Stimulated activated CD4-positive, alpha-beta T cell treated with anti-CD3 and anti-CD28 coated beads, Interleukin-1b, Interleukin-23, amount 100 ng/mL, for 1 hour (primary cell): ENCODE data around the gene ZNHIT1.
"Not testable (repeated sequence)": the region's sequence is repeated elsewhere in the genome, so short reads cannot be mapped to it uniquely, and the experiment has no call there.

Experiments used
- DNase-seq, 2 donors: peaks; one replicate each; pipeline ENCODE4 v3.0.0-alpha.2; 2020; ENCODE audit warnings: low read depth in 2 of 2

The ZNHIT1 gene

DNA sequence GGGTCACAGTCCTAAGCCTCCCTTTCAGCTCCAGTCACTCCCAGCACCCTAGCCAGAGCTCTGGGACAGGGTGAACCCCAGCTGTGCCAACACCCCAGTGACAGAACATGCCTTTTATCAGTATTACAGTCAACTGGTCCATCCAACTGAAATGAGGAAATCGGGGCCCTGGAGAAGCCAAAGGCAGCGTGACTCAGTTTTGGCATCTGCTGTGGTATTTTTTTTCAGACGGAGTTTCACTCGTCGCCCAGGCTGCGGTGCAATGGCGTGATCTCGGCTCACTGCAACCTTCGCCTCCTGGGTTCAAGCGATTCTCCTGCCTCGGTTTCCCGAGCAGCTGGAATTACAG is 23.0 kb downstream of the ZNHIT1 start:
- no peak for DNase-seq

DNA sequence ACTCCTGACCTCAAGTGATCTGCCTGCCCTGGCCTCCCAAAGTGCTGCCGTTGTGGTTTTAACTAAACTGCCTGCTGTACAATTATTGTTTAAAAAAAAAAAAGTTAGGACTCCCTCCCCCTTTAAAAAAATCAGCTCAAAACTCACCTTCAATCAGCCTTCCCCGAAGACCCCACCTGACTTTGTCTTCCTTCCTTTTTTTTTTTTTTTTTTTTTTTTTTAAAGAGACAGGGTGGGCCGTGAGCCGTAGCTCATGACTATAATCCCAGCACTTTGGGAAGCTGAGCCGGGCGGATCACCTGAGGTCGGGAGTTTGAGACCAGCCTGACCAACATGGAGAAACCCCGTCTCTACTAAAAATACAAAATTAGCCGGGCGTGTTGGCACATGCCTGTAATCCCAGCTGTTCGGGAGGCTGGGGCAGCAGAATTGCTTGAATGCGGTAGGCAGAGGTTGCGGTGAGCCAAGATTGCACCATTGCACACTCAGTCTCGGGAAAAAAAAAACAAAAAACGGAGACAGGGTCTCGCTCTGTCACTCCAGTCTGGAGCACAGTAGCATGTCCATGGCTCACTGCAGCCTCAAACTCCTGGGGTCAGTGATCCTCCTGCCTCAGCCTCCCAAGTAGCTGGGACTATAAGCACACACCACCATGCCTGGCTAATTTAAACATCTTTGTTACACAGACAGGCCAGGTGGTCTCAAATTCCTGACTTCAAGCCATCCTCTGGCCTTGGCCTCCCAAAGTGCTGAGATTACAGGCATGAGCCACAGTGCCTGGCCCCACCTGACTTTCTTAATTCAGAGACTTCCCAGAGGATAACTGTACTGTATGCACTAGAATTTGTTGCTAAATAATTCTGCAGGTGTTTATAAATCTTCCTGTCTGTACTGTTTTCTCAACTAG is 23.7 kb downstream of the ZNHIT1 start:
- no peak for DNase-seq

DNA sequence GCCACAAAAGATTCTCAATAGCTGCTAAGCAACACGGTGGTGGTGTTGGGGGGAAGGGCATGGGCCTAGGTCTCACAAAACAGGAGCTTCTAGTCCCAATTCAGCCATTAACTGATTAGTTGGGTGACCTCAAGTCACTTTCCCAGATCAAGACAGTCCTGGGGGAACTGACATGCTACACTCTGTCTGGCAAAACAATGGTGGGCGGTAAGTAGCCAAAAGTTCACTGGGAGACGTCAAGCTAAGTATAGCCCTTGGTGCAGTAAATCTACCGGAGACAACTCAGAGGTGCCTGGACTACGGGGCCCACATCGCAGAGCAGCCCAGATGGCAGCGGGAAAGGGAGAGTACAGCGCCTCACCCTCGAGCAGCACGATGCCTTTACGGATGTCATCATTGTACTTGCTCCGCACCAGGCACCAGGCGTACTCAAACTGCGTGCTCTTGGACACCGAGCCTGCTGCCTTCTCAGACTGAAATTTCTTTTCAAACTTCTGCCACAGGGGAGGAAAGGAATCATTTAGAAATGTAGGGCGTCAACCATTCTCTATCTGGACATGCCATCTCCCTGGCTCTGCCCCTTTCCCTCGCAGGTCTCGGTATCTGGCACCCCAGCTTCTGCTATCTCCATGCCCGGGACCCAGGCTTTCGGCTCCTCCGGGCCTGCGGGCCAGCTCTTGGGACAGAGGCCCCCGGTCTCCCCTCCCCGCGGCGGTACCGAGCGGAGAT is 25.8 kb downstream of the ZNHIT1 start:
- DNase-seq: no peak

DNA sequence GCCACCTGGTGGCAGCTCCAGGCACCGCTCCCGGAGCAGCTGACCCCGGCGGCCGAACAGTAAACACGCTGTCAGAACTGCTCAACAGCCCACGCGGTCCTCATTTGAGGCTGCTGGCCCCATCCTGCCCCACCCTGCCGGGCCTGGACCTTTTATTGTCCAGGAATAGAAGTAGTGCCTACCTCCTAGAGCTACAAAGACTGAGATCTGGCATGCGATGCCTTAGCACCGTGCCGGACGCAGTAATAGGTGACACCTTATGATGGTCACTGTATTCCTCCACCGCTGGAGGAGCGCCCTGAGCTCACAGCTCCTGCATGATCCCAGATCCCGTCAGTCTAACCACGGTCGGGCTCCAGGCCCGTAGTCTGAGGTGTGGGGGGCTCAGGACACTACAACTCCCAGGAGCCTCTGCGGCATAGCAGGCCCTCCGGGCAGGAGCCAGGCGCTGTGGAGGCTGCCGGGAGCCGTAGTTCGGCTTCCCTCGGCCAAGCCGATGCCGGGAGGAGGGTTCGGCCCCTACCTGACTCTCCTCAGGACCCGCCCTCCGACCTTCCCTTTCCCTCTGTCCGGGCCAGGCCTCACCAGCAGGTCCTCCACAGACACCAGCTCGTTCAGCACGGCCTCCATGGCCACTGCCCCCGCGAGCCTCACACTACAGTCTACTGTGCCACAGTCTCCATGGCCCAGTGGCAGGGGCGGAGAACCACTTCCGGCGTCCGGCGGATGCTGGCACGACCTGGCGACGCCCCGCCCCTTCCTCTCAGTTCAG is 26.6 kb downstream of the ZNHIT1 start, which contains the start of gene FIS1:
TSS of gene FIS1 (minus strand) at position 707 of the 772 bp plus-strand sequence. CDS start at position 630, 77 bp downstream.
- peak; percentile 63 to 84 for DNase-seq

DNA sequence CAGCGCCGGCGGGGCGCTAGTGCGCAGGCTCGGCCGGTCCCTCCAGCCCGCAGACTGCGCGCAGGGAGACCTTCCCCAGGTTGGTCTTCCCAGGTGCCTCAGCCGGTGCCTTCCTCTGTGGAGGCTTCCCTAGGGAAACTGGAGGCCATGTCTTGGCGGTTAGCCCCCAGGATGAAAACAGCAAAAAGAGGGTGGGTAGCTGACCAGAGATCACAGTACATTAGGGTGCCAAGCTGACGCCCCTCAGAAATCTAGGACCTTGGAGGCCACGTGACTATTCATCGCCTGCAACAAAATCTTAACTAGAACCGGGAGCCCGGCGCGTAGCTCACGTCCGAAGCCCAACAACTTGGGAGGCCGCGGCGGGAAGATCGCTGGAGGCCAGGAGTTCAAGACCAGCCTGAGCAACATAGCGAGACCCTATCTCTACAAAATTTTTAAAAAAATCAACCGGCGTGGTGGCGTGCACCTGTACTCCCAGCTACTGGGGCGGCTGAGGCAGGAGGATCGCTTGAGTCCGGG is 27.2 kb downstream of the ZNHIT1 start:
- no peak for DNase-seq

DNA sequence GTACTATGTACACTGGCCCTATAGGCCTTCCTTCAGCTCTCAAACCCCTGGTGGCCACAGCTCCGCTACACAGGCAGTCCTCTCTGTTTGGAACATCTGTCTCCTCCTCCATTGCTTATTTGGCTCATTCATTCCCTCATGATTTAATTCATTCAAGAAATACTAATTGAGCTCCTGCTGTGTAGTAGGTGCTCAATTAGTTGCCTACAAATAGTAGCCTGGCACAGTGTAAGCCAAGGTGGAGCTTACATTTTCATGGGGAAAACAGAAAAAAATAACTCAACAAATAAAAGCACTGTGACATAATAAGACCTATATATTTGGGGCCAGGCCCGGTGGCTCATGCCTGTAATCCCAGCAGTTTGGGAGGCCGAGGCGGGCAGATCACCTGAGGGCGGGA is 30.3 kb downstream of the ZNHIT1 start:
- DNase-seq: no peak

DNA sequence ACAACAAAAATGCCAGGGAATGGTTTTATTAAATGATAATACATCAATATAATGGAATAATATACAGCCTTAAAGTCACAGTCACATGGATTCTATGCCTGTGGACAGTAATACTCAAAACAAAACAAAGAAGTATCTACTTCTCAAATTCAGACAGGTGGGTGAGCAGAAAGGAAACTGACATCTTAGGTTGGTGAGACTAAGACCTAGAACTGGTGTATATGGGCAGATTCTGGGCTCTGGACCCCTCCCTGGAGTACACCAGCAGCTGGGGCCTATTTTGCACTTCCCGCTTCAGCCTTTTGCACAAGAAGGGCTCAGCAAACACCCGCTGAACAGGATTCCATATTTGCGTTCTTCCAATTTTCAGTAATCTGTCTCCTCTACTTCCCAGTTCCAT is 32.4 kb downstream of the ZNHIT1 start:
- DNase-seq: no peak

DNA sequence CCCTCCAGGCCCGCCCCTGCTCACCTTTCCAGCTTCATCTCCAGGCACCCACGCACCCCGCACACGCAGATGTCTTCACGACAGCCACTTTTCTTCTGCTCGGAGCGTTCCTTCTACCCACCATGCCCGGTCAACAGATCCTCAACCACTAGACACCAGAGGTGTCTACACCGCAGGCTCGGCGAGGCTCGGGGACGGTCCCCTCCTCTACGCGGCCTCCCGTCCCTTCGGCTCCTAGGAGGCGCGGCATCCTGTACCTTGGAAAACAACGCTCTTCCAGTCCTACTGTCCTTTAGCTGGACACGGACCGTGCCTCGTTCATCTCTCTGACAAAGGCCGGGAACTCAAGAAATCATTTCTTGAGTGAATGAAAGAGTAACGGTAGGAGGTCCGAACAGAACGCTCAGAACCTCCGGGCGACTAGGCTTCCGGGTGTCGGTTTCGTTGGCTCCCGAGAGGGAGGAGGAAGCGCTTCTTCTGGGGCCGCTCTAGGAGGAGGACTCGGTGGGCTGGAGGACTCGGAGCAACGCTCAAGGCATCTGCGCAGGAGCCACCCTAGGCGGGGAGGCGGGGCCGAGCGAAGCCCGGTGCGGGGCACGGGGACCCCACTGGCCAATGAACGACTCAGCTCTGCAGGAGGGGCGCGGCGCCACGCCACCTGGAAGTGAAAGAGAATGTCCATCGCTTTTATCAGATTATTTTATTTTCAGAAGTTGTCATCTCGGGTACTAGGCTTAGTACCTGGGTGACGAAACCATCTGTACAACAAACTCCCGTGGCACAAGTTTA is 34.1 kb downstream of the ZNHIT1 start:
- peak; percentile 94 to 98 for DNase-seq

DNA sequence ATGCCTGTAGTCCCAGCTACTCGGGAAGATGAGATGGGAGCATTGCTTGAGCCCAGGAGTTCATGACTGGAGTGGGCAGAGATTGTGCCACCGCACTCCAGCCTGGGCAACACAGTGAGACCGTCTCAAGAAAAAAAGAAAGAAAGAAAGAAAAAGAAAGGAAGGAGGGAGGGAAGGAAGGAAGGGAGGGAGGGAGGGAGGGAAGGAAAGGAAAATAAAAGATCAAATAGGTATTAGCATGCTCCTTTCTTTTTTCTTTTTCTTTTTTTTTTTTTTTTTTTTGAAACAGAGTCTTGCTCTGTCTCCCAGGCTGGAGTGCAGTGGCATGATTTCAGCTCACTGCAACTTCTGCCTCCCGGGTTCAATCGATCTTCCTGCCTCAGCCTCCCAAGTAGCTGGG is 35.2 kb downstream of the ZNHIT1 start:
- not testable (repeated sequence) for DNase-seq

DNA sequence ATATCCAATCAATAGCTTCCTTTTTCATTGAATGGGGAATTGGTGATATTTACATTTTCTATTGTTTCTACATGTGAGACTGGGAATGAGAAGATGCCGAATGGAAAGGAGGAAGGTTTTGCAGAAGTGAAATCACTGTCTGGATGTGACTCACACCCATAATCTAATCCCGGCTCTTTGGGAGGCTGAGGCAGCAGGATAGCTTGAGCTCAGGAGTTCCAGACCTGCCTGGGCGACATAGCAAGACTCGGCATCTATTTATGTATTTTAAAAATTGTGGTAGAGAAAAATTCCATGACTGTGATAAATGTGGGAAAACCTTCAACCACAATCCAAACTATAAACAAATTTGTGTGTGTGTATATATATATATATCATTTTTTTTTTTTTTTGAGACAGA is 37.8 kb downstream of the ZNHIT1 start:
- DNase-seq: no peak

DNA sequence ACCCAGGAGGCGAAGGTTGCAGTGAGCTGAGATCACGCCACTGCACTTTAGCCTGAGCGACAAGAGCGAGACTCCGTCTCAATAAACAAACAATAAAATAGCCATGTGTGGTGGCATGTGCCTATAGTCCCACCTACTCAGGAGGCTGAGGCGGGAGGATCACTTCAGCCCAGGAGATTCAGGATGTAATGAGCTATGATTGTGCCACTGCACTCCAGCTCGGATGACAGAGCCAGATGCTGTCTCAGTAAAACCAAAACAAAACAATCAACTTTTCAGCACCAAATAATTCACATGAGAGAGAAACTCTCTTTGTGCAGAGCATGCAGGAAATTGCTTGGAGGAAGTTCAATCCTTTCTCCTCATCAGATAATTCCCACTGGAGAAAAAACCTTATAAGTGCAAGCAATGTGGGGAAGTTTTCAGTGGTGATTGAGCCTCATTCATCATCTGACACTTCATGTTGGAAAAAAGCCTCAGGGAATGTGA is 40.3 kb downstream of the ZNHIT1 start:
- no peak for DNase-seq

DNA sequence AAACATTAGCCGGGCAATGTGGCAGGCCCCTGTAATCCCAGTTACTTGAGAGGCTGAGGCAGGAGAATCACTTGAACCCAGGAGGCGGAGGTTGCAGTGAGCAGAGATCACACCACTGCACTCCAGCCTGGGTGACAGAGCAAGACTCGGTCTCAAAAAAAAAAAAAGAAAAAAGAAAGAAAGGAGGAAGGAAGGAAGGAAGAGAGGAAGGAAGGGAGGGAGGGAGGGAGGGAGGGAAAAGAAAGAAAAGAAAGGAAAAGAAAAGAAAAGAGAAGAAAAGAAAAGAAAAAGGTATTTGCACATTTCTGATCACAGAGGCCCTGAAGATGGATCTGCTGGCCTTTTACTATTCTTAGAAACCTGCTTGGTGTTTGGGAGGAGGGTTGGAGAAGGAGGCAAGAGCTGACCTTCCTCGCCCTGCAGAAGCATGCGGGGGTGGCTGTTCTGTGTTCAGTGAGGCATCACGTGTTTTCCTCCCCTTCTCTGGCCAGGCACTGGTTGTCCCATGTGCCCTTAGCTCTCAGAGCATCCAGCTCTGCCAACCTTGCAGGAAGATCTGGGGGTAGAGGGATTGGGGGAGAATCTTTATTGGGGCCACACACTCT is 46.2 kb downstream of the ZNHIT1 start:
- not testable (repeated sequence) for DNase-seq

DNA sequence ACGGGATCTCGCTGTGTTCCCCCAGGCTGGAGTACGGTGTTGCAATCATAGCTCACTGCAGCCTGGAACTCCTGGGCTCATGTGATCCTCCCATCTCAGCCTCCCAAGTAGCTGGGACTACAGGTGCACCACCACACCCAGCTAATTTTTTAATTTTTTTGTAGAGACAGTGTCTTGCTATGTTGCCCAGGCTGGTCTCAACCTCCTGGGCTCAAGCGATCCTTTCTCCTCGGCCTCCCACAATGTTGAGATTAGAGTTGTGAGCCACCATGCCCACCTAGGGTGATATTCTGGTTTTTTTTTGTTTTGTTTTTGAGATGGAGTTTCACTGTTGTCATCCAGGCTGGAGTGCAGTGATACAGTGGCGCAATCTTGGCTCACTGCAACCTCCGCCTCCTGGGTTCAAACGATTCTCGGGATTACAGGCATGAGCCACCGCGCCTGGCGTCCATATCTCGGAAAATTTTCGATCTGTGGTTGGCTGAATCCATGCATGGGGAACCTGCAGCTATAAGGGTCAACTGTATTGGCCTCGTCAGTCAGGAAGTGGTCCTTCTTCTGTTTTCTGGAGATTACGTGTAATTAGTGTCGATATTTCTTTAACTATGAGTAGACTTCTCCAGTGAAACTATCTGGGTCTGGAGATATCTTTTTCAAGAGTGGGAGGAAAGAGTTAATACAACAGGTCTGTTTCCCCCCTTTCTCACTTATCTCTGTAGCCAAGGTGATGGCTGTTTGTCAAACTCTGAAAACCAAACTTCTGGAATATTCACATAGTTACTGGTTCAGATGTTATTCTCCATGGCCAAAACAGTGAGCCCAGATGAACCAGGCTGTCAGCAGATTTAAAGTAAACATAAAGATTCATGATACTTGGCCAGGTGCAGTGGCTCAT is 47.9 kb downstream of the ZNHIT1 start:
- DNase-seq: no peak

DNA sequence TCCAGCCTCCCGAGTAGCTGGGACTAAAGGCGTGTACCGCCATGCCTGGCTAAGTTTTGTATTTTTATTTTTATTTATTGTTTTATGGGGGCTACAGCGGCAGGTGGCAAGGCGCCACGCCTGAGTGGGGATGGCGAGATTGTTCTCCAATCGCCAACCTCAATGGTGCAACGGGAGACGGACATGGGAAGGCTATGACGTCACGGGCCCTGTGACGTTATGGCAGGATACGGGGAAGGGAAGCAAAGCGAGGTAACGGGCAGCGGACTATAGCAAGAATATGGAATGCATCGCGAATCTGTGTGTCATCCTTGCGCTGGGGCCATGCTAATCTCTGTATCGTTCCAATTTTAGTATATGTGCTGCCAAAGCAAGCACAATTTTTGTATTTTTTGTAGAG is 51.7 kb downstream of the ZNHIT1 start:
- DNase-seq: no peak

DNA sequence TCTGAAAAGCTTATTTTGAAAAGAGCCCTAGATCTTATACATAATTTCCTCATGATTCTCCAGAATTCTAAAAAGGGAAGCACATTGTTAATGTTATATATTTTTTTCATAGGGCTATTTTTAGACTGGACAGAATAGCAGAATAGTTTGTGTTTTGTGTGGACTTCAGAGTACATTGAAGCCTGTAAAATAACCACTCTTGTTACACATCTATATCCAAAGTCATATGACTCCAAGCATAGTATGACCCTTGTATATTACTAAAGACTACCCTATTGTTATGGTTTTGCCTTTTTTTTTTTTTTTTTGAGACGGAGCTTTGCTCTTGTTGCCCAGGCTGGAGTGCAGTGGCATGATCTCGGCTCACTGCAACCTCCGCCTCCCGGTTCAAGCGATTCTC is 53.1 kb downstream of the ZNHIT1 start:
- no peak for DNase-seq

DNA sequence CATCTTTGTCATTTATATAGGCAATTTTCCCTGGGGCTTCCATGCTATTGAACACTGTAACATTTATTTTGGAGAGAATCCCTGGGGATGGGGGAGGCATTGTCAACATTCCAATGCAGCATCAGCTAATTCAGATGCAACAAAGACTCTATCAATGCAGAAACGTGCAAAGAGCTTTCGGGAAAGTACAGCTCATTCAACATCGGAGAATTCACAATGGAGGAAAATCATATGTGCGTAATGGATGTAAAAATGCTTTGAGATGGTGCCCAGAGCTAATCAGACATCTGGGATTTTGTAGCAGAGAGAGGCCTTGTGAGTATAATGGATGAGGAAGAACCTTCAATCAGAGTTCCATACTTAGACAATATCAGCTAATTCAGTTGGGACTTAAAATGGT is 55.2 kb downstream of the ZNHIT1 start:
- DNase-seq: no peak
